ENCODE results near the gene ADRB1.

Gene ADRB1

DNA sequence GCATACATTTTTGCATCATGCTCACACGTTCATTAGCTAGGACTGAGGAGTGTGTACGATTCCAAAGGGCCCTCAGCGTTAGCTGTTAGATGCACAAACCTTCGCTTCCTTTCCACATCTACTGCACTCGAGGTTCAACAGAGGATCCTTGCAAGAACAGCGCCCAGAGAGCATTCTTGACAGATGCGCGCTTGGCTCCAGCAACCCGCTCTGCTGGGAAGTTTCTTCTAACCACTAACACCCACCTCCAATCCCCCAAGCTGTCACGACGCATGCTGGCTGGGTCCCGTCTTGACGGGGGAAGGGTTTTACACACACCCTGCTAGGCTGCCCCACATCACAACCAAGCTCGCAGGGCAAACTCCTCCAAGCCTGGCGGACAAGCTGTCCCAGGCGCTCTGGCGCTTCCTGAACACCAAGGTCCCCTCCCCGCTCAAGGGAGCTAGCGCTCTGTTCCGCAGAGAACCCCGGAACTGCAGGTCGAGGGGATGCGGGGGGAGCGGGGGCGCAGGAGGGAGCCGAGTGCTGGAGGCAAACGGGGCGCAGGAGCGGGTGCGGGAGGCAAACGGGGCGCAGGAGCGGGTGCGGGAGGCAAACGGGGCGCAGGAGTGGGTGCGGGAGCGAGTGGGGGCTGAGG lies 653 bp upstream of the ADRB1 start:
- H3K27ac ChIP-seq = peak overlapping the region; percentile 67 to 85
- no peak for DNase-seq (ENCODE audit: low spot score)
- TF ChIP-seq CTCF (IDR thresholded peaks at IDR 0.05) = no peak
- H3K4me3 ChIP-seq = peak overlapping the region; percentile 76

DNA sequence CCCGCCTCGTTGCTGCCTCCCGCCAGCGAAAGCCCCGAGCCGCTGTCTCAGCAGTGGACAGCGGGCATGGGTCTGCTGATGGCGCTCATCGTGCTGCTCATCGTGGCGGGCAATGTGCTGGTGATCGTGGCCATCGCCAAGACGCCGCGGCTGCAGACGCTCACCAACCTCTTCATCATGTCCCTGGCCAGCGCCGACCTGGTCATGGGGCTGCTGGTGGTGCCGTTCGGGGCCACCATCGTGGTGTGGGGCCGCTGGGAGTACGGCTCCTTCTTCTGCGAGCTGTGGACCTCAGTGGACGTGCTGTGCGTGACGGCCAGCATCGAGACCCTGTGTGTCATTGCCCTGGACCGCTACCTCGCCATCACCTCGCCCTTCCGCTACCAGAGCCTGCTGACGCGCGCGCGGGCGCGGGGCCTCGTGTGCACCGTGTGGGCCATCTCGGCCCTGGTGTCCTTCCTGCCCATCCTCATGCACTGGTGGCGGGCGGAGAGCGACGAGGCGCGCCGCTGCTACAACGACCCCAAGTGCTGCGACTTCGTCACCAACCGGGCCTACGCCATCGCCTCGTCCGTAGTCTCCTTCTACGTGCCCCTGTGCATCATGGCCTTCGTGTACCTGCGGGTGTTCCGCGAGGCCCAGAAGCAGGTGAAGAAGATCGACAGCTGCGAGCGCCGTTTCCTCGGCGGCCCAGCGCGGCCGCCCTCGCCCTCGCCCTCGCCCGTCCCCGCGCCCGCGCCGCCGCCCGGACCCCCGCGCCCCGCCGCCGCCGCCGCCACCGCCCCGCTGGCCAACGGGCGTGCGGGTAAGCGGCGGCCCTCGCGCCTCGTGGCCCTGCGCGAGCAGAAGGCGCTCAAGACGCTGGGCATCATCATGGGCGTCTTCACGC lies 825 bp downstream of the ADRB1 start:
- H3K27ac ChIP-seq = peak overlapping the region; percentile 53 to 85
- DNase-seq (ENCODE audit: low spot score) = no peak

GRCh38 chr10:114045136-114046086 lies 1.7 kb downstream of the ADRB1 start:
- TF ChIP-seq CTCF (IDR thresholded peaks at IDR 0.05) = no peak
- no peak for DNase-seq (ENCODE audit: low spot score)
- peak overlapping the region; percentile 36 to 85 for H3K27ac ChIP-seq
- H3K4me3 ChIP-seq = peak overlapping the region; percentile 76

More for the DNA sequence above, 825 bp downstream of the ADRB1 start:
- no peak for TF ChIP-seq CTCF (IDR thresholded peaks at IDR 0.05)
- peak overlapping the region; percentile 76 for H3K4me3 ChIP-seq

GRCh38 chr10:114046087-114046458 lies 2.4 kb downstream of the ADRB1 start:
- DNase-seq (ENCODE audit: low spot score) = no peak
- TF ChIP-seq CTCF (IDR thresholded peaks at IDR 0.05) = no peak
- Histone ChIP-seq H3K4me3 (peak overlapping the region; percentile 76), H3K27ac (peak overlapping the region in 1 of 2 donors; percentile 36)

GRCh38 chr10:114048472-114048871 lies 4.8 kb downstream of the ADRB1 start:
- no peak for TF ChIP-seq CTCF (IDR thresholded peaks at IDR 0.05)
- H3K27ac ChIP-seq = no peak overlapping the region
- DNase-seq (ENCODE audit: low spot score) = no peak
- H3K4me3 ChIP-seq = no peak overlapping the region

DNA sequence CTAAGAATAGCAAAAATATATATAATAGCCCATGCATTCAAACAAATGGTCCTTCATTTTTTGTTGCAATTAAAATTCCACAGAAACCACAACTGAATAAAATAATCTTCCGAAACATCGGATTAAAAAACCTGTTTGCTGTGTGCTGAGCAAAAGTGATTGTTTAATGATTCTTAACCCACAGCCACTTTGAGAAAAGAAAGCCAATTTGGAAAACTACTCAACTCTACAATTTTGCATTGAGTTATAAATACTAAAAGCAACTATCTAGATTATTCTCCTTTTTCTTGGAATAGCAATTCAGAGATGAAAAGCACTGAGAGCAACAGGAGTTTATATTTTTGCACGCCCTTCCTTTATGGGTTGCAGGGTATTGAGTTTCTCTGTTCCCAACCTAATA lies 8.0 kb downstream of the ADRB1 start:
- DNase-seq (ENCODE audit: low spot score) = no peak
- TF ChIP-seq CTCF (IDR thresholded peaks at IDR 0.05) = no peak
- Histone ChIP-seq H3K4me3 (no peak overlapping the region), H3K27ac (no peak overlapping the region)
